ENCODE data around the gene ABCA2. TPM values are rescaled to one million over a fixed set of nuclear protein-coding genes. Genes with fewer than 3 reads are reported as not detected.
A peak's percentile ranks its signal among the peaks of the same experiment; 100 is the strongest.

ABCA2 gene
- total and polyA plus RNA-seq, 3 donors from 2014 or later = 33.6 to 65.5 (median 56.0) TPM

- no peaks in the 10 kb centered on the region for H3K9me3 ChIP-seq
- peak; percentile 34 for DNase-seq
- WGBS, 2 donors = 65 to 71% methylated on average over 17 of the region's 17 CpGs
- no peak for TF ChIP-seq CTCF (IDR thresholded peaks at IDR 0.05)
- no peak for TF ChIP-seq POLR2A (IDR thresholded peaks at IDR 0.05)
- no peak overlapping the region for H3K27ac ChIP-seq
- intact Hi-C loops (cut with DNase I; ENCODE audit: low total_unique reads) = no loop called here
- no peak overlapping the region for H3K4me3 ChIP-seq
- peaks cover 34% of the 10 kb centered on the region for H3K4me1 ChIP-seq
- no peaks in the 10 kb centered on the region for H3K27me3 ChIP-seq
- H3K36me3 ChIP-seq (ENCODE audit: low read depth, missing control alignments) = no peaks in the 10 kb centered on the region
These were observed 28.8 kb upstream of the ABCA2 start for GRCh38 chr9:137056739-137057415.

GRCh38 chr9:137055385-137056364, 27.6 kb upstream of the ABCA2 start:
- peak; percentile 93 for DNase-seq
- TF ChIP-seq CTCF (IDR thresholded peaks at IDR 0.05) (no peak), POLR2A (IDR thresholded peaks at IDR 0.05) (no peak)
- Histone ChIP-seq H3K4me3 (no peak overlapping the region), H3K9me3 (no peaks in the 10 kb centered on the region), H3K27ac (peak overlapping the region in 1 of 2 donors; percentile 65), H3K36me3 (ENCODE audit: low read depth, missing control alignments) (no peaks in the 10 kb centered on the region), H3K27me3 (no peaks in the 10 kb centered on the region), H3K4me1 (peaks cover 34% of the 10 kb centered on the region)
- intact Hi-C loops (cut with DNase I; ENCODE audit: low total_unique reads) = no loop called here
- WGBS, 2 donors = 33 to 44% methylated on average over 18 to 27 of the region's 28 CpGs

GRCh38 chr9:137054932-137055384, 26.9 kb upstream of the ABCA2 start:
- no peak for DNase-seq
- intact Hi-C loops (cut with DNase I; ENCODE audit: low total_unique reads) = no loop called here
- 60 to 67% methylated on average over 3 to 15 of the region's 17 CpGs for WGBS, 2 donors

More at GRCh38 chr9:137054932-137055384, 26.9 kb upstream of the ABCA2 start:
- Histone ChIP-seq H3K36me3 (ENCODE audit: low read depth, missing control alignments) (no peaks in the 10 kb centered on the region), H3K4me1 (peaks cover 34% of the 10 kb centered on the region), H3K27me3 (no peaks in the 10 kb centered on the region), H3K9me3 (no peaks in the 10 kb centered on the region), H3K4me3 (no peak overlapping the region), H3K27ac (peak overlapping the region; percentile 10 to 65)
- TF ChIP-seq CTCF (IDR thresholded peaks at IDR 0.05) (no peak), POLR2A (IDR thresholded peaks at IDR 0.05) (no peak)
